Heart left ventricle (tissue), 16 donors: ENCODE data around the gene HDAC4. TPM values are rescaled to one million over a fixed set of nuclear protein-coding genes. Genes with fewer than 3 reads are reported as not detected.

Experiments
- ATAC-seq, 4 donors: fragments of 200-7000 bp; cut with Tn5 transposase; one replicate each; pipeline ENCODE4 v1.9.1; 2020 to 2022; ENCODE audit warnings: moderate library complexity in 4 of 4, mild to moderate bottlenecking in 3 of 4, moderate number of reproducible peaks in 1 of 4
- DNase-seq, 5 donors: peaks; one replicate each; pipeline ENCODE4 v3.0.0-alpha.2; 2020
- H3K27ac ChIP-seq, 12 donors: fragments of 200-600 bp; sonication (generic) in 4 of 12; one replicate each; pipeline versions ENCODE4 v1.5.0 to v1.8.0; 2016 to 2022; ENCODE audit warnings: mild to moderate bottlenecking in 2 of 12
- H3K27me3 ChIP-seq, 9 donors: fragments of 200-600 bp; sonication (generic) in 2 of 9; one replicate each; pipeline versions ENCODE4 v1.5.1 to v1.8.0; 2016 to 2022; ENCODE audit warnings: mild to moderate bottlenecking in 3 of 9
- H3K36me3 ChIP-seq, 9 donors: fragments of 200-600 bp; sonication (generic) in 2 of 9; one replicate each; pipeline versions ENCODE4 v1.5.0 to v1.8.0; 2018 to 2022; ENCODE audit warnings: mild to moderate bottlenecking in 2 of 9
- H3K4me1 ChIP-seq, 12 donors: fragments of 200-600 bp; sonication (generic) in 4 of 12; one replicate each; pipeline versions ENCODE4 v1.5.0 to v1.8.0; 2016 to 2022; ENCODE audit warnings: mild to moderate bottlenecking in 3 of 12
- H3K4me3 ChIP-seq, 12 donors: fragments of 200-600 bp; sonication (generic) in 4 of 12; one replicate each; pipeline versions ENCODE4 v1.5.0 to v1.8.0; 2017 to 2022; ENCODE audit warnings: mild to moderate bottlenecking in 9 of 12, moderate library complexity in 4 of 12
- H3K9me3 ChIP-seq, 12 donors: fragments of 200-600 bp; sonication (generic) in 4 of 12; one replicate each; pipeline versions ENCODE4 v1.5.0 to v1.8.0; 2016 to 2022; ENCODE audit warnings: mild to moderate bottlenecking in 1 of 12
- CTCF ChIP-seq, 12 donors: fragments of 200-600 bp; sonication (generic) in 4 of 12; IDR thresholded peaks; one replicate each; pipeline versions ENCODE4 v1.5.0 to v1.8.0; 2018 to 2022; ENCODE audit warnings: antibody characterized with exemption in 12 of 12, mild to moderate bottlenecking in 5 of 12
- POLR2A ChIP-seq, 2 donors: fragments of 450-650 bp; IDR thresholded peaks; one replicate each; pipeline ENCODE4 v1.6.1; 2017; ENCODE audit warnings: antibody characterized with exemption in 2 of 2, mild to moderate bottlenecking in 2 of 2, moderate library complexity in 2 of 2
- WGBS, 4 donors: extraction: QIAGEN DNeasy Blood & Tissue Kit in 2 of 4; methylation state at CpG; one replicate each; pipeline versions ENCODE4 v1.1.5 to v1.1.7; 2013 to 2018; 5-methylcytosine and 5-hydroxymethylcytosine counted together
- intact Hi-C, 10 donors: fragments of 100-400 bp; cut with DNase I; formaldehyde crosslinking; loops; one replicate each; pipeline versions ENCODE4 v1.11.1 to v1.14.2; 2022
- polyA plus RNA-seq, 2 donors: library from polyadenylated mRNA; stranded (reverse); fragments of 200-250 nt; gene quantifications; one replicate each; pipeline ENCODE4 v1.2.3, GENCODE V29; 2013
- total RNA-seq, 9 donors: library from RNA; depleted of rRNA in 2 of 9; stranded (reverse); fragments of >200 nt in 2 of 9; fragmentation: NEBNext Ultra II Directional in 3 of 9; extraction: Animal tissue kit (Norgen Biotek cat#: 25700) in 3 of 9; gene quantifications; one replicate each; pipeline versions ENCODE4 v1.1.0 to v1.2.4, GENCODE V29; 2016 to 2023
- donor health status: ischemic (EF 13 %, LVEDD 7.1; RV severe dilation, severe dysfunction).
- donor health status: healthy with polysubstance abuse.
- donor health status: DM: no; HTN: yes; CAD: no.
- donor health status: DM: no; HTN: no; CAD: no.
- donor health status: ischemic (EF 25% LVEDD 6.9; RV normal size, moderate dysfunction).
- donor health status: ischemic (EF 25% LVEDD 5.7; RV mildly dilated, moderate dysfunction).
- donor health status: healthy.
- donor health status: DM: yes; HTN: yes; CAD: no.
- donor health status: ischemic (EF 35%, LVEDD 5.7; RV mildly dilated, moderate dysfunction).
- donor health status: nonischemic (EF 11% LVEDD 7.7; RV severe dilation, severe dysfunction).
- donor health status: DM: yes; HTN: yes; CAD: no.
- donor health status: PGD.
- donor health status: ischemic (EF 29% LVEDD 5.4; RV normal size, mild dysfunction).
- donor health status: nonischemic (EF 23%, LVEDD 6.1; RV moderate dilation, normal function).

HDAC4 gene
- total and polyA plus RNA-seq, 11 donors = 13.9 to 37.6 (median 27.5) TPM

- peak overlapping the region in 1 of 12 donors; percentile 65 for H3K27ac ChIP-seq
- 74 to 94% (median 83%) methylated on average over 4 of the region's 4 CpGs for WGBS, 4 donors
- TF ChIP-seq CTCF (IDR thresholded peaks at IDR 0.05) (no peak), POLR2A (IDR thresholded peaks at IDR 0.05) (no peak)
- intact Hi-C loops = no loop called here
- no peaks in the 10 kb centered on the region for H3K9me3 ChIP-seq
- H3K36me3 ChIP-seq = no peaks in the 10 kb centered on the region
- H3K27me3 ChIP-seq = no peaks in the 10 kb centered on the region
- no peak for DNase-seq
- peak in 2 of 4 donors; percentile 24 to 68 for ATAC-seq
- H3K4me1 ChIP-seq = peaks cover 0 to 35% (median 8%) of the 10 kb centered on the region in 12 donors
- H3K4me3 ChIP-seq = no peak overlapping the region
Measured at GRCh38 chr2:239362507-239362906, 38.3 kb downstream of the HDAC4 start.

GRCh38 chr2:239361311-239361642, 39.5 kb downstream of the HDAC4 start:
- DNase-seq = no peak
- Histone ChIP-seq H3K4me3 (no peak overlapping the region), H3K27me3 (no peaks in the 10 kb centered on the region), H3K36me3 (no peaks in the 10 kb centered on the region), H3K9me3 (no peaks in the 10 kb centered on the region), H3K4me1 (peaks cover 0 to 41% (median 8%) of the 10 kb centered on the region in 12 donors), H3K27ac (peak overlapping the region in 1 of 12 donors; percentile 92)
- TF ChIP-seq CTCF (IDR thresholded peaks at IDR 0.05) (peak in 5 of 12 donors; percentile 10 to 32 (median 20)), POLR2A (IDR thresholded peaks at IDR 0.05) (no peak)
- intact Hi-C loops = no loop called here
- WGBS, 4 donors = 81 to 89% (median 83%) methylated on average over 3 of the region's 3 CpGs
- ATAC-seq = no peak

- H3K4me1 ChIP-seq = peaks cover 0 to 45% (median 9%) of the 10 kb centered on the region in 12 donors
- no peak for TF ChIP-seq CTCF (IDR thresholded peaks at IDR 0.05)
- TF ChIP-seq POLR2A (IDR thresholded peaks at IDR 0.05) = no peak
- no peak for DNase-seq
Measured at GRCh38 chr2:239360421-239361310, 40.2 kb downstream of the HDAC4 start.

GRCh38 chr2:239360008-239360407, 40.8 kb downstream of the HDAC4 start:
- intact Hi-C loops = no loop called here
- peaks cover 0 to 45% (median 12%) of the 10 kb centered on the region in 12 donors for H3K4me1 ChIP-seq
- H3K27ac ChIP-seq = peak overlapping the region in 1 of 12 donors; percentile 92
- H3K4me3 ChIP-seq = no peak overlapping the region
- ATAC-seq = no peak
- H3K27me3 ChIP-seq = no peaks in the 10 kb centered on the region
- H3K36me3 ChIP-seq = no peaks in the 10 kb centered on the region
- peaks cover 0 to 3% (median 0%) of the 10 kb centered on the region in 12 donors for H3K9me3 ChIP-seq
- DNase-seq = no peak
- 87 to 97% (median 93%) methylated on average over 11 of the region's 11 CpGs for WGBS, 4 donors
- TF ChIP-seq POLR2A (IDR thresholded peaks at IDR 0.05) = no peak
- TF ChIP-seq CTCF (IDR thresholded peaks at IDR 0.05) = no peak

More at GRCh38 chr2:239360421-239361310, 40.2 kb downstream of the HDAC4 start:
- H3K36me3 ChIP-seq = no peaks in the 10 kb centered on the region
- no peaks in the 10 kb centered on the region for H3K27me3 ChIP-seq
- peak in 2 of 4 donors; percentile 14 to 29 for ATAC-seq
- intact Hi-C loops = no loop called here
- H3K9me3 ChIP-seq = no peaks in the 10 kb centered on the region
- WGBS, 4 donors = 75 to 82% (median 77%) methylated on average over 19 of the region's 19 CpGs
- no peak overlapping the region for H3K4me3 ChIP-seq
- peak overlapping the region in 1 of 12 donors; percentile 92 for H3K27ac ChIP-seq
